Activated CD4-positive, alpha-beta T cell treated with anti-CD3 and anti-CD28 coated beads, Interleukin-2, amount 50 U/mL, for 24 hours (primary cell): ENCODE results near the gene RAP1B.
"Not testable (repeated sequence)": the region's sequence is repeated elsewhere in the genome, so short reads cannot be mapped to it uniquely, and the experiment has no call there.

Experiments
- DNase-seq, 2 donors: peaks; one replicate each; pipeline ENCODE4 v3.0.0-alpha.2; 2020; ENCODE audit warnings: low read depth in 1 of 2, low spot score in 1 of 2

Gene RAP1B

GRCh38 chr12:68633614-68634558 is 23.2 kb downstream of the RAP1B start:
- DNase-seq, result no peak

- no peak for DNase-seq
Measured at GRCh38 chr12:68636268-68636667, 25.6 kb downstream of the RAP1B start.

DNA sequence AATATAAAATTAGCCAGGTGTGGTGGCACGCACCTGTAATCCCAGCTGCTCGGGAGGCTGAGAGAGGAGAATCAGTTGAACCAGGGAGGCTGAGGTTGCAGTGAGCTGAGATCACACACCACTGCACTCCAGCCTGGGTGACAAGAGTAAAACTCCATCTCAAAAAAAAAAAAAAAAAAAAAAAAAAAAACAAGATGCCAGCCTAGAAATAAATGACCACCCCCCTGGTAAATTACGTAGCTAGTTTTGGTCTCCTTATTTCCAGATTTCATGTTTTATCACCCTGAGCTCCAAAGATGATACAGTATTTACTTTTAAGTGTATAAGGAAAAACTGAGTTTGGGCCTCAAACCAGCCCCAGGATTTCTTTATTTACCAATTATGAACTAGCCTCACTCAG is 26.7 kb downstream of the RAP1B start:
- DNase-seq, result not testable (repeated sequence)

GRCh38 chr12:68638171-68638570 is 27.5 kb downstream of the RAP1B start:
- DNase-seq, result no peak

GRCh38 chr12:68638721-68639395 is 28.2 kb downstream of the RAP1B start:
- DNase-seq, result no peak

DNA sequence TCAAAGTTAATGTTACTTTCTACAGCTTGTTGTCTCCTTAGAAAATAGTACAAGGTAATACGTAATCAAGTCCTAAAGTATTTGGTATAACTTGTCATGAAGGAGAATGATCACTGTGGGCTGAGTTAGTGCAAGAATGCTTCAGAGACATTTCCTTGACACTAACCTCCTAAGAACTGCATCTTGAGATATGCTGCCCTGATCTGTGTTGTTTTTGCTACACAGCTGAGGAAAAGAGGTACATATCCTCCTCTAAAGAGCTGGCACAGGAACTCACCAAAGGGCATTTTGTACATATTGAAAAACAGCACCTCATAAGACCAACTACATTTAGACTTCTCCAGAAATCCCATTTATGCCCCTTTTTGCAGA is 28.7 kb downstream of the RAP1B start:
- DNase-seq, result no peak

GRCh38 chr12:68641138-68641537 is 30.4 kb downstream of the RAP1B start:
- peak; percentile 15 to 65 for DNase-seq

DNA sequence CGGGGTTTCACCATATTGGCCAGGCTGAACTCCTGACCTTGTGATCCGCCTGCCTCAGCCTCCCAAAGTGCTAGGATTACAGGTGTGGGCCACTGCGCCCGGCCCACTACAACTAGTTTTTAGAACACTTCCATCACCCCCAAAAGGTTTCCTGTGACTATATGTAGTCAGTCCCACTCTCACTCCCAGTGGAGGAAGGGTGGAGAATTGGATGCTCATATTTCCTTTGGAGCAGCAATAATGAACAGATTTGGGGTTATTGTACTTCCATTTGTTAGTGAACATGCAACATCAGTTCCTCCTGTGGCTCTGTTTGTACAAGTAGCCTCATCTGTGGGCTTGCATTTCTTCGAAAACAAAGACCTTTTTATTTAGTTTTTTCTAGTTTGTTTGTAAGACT is 35.8 kb downstream of the RAP1B start:
- no peak for DNase-seq

DNA sequence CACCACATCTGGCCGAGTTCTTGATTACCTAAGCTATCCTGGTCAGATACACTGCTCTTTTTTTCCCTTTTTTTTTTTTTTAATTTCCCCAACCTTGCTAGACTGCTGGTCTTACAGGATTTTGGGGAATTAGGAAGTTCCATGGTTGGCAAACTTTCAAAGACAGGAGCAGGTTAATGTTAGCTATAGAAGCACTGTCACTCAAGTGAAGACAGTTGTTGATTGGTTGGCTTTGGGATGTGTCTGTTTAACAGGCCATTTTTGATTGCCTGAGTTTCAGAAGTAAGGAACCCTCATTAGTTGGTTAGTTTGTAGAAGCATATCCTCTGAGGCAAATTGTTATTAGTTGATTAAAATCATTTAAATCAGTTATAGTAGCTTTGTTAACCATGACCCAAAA is 36.8 kb downstream of the RAP1B start:
- DNase-seq, result no peak

GRCh38 chr12:68648179-68648578 is 37.5 kb downstream of the RAP1B start:
- DNase-seq, result no peak

DNA sequence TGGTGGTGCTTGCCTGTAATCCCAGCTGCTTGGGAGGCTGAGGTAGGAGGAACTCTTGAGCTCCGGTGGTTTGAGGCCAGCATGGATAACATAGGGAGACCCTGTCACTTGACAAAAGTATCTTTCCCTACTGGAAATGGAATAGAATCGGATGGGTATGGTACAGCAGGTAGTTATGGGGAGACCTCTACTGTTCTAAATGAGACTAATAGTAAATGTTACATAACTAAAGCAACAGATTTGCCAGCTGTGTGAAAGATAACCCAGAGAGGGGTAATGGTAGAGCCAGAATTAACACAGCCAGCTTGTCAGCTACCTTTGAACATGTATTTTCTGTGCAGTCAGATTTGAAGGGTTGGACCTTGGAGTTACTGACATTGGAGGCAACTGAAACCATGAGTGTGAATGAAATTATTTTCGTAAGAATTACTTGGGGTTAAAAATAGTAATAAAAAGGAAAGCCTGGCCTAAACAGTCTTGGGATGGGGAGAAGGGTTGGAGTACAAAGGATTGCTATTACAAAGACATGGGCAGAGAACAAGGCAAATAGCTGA is 54.4 kb downstream of the RAP1B start:
- DNase-seq, result no peak

DNA sequence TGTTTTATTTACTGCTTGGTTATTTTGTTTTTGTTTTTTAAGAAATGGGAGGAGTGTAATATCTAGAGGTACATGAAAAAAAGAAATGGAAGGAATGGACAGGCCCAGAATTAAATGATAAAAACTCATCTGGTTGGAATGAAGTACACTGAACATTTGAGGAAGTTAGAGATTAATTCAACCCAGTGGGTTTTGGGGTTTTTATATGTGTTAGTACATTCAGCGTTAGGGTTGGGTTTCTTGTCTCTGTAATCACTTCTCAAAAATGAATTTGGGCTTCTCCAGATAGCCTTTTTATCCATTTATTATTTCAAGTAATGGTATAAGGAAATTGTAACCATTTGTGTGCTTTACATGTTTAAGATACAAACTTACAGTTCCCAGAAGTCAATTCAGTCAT is 56.6 kb downstream of the RAP1B start:
- DNase-seq, result no peak

DNA sequence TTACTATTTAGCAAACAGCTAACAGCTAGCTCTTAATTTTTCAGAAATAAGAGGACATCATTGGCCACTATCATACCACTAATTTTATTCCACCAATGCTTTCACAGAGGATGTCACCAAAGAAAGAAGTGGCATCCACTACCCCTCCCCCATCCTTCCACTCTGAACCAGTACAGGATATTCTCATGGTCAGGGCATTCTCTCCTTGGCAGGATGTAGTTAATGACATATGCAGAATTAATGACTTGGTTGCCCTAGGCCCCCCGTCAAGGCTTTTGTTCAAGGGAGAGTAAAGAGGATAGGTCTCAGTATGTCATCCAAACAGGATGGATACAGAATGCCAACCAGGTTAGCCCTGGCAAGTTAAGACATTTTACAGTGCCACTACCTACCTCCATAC is 57.2 kb downstream of the RAP1B start:
- no peak for DNase-seq

- DNase-seq, result no peak
Measured at GRCh38 chr12:68671179-68671578, 60.5 kb downstream of the RAP1B start.

DNA sequence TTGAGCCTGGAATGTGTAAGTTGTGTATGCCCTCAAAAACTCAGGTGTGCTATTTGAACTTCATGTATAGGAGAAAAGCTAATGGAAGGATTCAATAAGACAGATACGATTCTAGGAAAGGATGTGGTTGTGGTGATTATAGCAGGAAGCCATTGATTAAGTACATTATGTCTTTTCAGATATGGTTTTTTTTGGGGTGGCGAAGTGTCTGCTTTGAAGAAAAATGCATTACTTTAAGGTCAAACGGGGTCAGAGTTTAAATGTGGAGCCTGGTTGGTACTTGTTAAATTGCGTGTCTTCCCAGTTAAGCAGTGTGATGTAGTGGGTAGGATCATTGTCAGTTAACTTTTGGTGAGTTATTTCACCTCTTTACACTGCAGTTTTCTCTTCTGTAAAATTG is 63.1 kb downstream of the RAP1B start:
- DNase-seq, result no peak

- no peak for DNase-seq
Measured at GRCh38 chr12:68674376-68674775, 63.7 kb downstream of the RAP1B start.

GRCh38 chr12:68675101-68675842 is 64.6 kb downstream of the RAP1B start:
- DNase-seq, result peak in 1 of 2 donors; percentile 24

- not testable (repeated sequence) for DNase-seq
Measured at GRCh38 chr12:68676854-68677253, 66.2 kb downstream of the RAP1B start.

- DNase-seq, result no peak
Measured at GRCh38 chr12:68686262-68686594, 75.5 kb downstream of the RAP1B start.

DNA sequence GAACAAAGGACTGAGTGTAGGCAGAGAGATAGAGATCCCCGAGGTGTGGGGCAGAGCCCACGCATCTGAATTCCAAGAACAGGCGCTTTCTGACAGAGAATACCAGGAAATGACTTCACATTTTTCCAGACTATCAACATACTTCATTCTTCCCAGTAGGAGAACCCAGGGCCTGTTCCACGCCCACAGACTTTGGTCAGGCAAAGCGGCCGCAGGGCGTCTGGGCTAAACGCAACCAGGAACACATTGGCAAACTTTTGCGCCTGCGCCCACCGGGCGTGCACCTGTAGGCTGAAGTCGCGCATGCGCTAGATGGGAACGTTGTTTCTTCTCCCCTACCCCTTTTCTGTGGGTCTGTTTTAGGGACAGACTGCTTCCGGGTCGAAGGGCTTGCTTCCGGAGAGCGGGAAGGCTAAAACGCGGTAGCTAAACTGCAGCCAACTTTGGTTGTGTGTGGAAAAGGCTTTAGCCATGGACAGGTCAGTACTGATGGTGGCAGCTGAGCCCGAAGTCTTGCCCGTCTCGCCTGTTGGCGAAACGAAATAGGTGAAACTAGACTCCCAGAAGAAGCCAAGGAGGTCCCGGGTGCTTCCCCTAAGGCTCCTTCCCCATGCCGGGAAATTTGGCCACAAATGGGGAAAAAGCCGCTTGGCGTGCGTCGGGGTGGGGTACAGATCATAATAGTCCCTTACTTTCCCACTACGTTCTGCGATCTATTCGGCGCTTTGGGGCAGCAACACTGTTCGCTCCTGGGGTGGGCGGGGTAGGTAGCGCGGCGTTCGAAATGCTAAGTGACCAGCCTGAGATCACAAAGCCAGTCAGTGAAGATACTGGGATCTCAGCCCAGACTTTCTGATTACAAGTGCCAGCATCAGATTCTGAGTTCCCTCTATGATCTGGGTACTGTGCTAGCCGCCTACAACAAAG is 76.2 kb downstream of the RAP1B start, which contains the start of gene NUP107:
TSS of gene NUP107 (plus strand) at position 384 of the 927 bp plus-strand sequence. CDS start at position 472, 88 bp downstream.
- peak; percentile 96 for DNase-seq
